ENCODE data around the gene MAST3. TPM values are rescaled to one million over a fixed set of nuclear protein-coding genes. Genes with fewer than 3 reads are reported as not detected.

Gene MAST3
- total and polyA plus RNA-seq, 2 of the 8 experiments (the other 6 are each of a cell fraction or from before 2014, with no cell fraction given), result 3.4 to 9.0 TPM

DNA sequence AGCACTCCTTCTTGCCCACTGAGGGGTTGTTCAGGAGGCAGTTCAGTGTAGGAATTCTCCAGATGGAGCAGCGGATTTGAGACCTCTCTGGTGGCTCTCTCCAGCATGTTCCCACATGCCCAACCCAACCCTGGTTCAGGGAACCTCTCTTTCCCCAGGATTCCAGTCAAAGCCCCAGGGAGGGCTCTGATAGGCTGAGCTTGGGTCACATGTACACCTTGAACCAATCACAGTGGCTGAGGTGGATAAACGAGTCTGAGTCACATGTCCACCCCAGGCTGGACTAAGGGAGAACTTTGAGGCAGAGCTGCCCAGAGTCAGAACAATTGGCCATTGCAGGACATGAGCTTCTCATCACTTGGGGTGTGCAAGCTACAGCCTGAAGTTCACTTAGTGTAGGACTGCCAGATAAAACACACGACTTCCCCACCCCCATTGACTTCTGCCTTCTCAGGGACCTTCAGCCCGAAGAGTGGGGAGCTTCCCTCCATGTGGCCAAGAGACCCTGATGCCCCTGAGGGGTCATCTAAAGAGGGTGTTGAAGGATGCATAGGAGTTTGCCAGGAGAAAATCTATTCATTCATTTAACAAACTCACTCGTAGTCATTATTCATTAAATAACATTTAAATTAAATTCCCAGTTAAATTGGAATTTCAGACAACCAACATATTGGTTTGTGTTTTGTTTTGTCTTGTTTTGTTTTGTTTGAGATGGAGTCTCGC is 4.0 kb upstream of the MAST3 start:
- Histone ChIP-seq H3K36me3 (ENCODE audit: control insufficient read depth in 2 of 4, insufficient read depth in 4 of 4, low read length in 3 of 4) (no peaks in the 10 kb centered on the region), H3K27me3 (replicated peaks in 1 of 4; ENCODE audit: control insufficient read depth in 3 of 4, extremely low read depth in 1 of 4, insufficient read depth in 3 of 4, low read length in 3 of 4) (peaks cover 0 to 6% (median 4%) of the 10 kb centered on the region in 4 experiments; a peak in 4 of 7 replicates), H4K5ac (ENCODE audit: insufficient read length, low read depth, low read length) (no peak overlapping the region), H2AFZ (ENCODE audit: low read length) (peak overlapping the region; percentile 90), H3K79me1 (ENCODE audit: low read depth, low read length) (no peaks in the 10 kb centered on the region), H3K4me1 (replicated peaks in 1 of 4; ENCODE audit: control insufficient read depth in 3 of 4, insufficient read depth in 4 of 4, low read length in 3 of 4) (peaks cover 3 to 7% (median 4%) of the 10 kb centered on the region in 4 experiments; a peak in 5 of 7 replicates), H3K18ac (ENCODE audit: extremely low read depth, low read length) (no peak overlapping the region), H2BK5ac (ENCODE audit: low read depth, low read length) (peak overlapping the region; percentile 9; the same call in 1 of the 2 replicates), H4K20me1 (replicated peaks in 1 of 2; ENCODE audit: control insufficient read depth in 1 of 2, insufficient read depth in 2 of 2, low read length in 2 of 2) (no peaks in the 10 kb centered on the region), H2BK15ac (ENCODE audit: low read length) (no peak overlapping the region), H2BK120ac (replicated peaks; ENCODE audit: low read depth, low read length) (no peak overlapping the region), H3K14ac (ENCODE audit: insufficient read length) (no peak overlapping the region), H3K56ac (replicated peaks; ENCODE audit: insufficient read length, low read depth, low read length) (no peak overlapping the region), H4K8ac (ENCODE audit: extremely low read depth, insufficient read depth, low read length) (0 out of 2 replicates have a peak overlapping the region, but pooled peaks have one; percentile 35), H3K79me2 (ENCODE audit: control insufficient read depth in 1 of 2, insufficient read depth in 2 of 2, low read length in 2 of 2) (no peaks in the 10 kb centered on the region), H2AK5ac (ENCODE audit: low read depth, low read length) (no peak overlapping the region), H3K27ac (ENCODE audit: low read depth, low read length) (no peak overlapping the region), H3K4me2 (ENCODE audit: insufficient read depth in 1 of 2, low read depth in 2 of 2, low read length in 2 of 2) (no peak overlapping the region), H3K23me2 (ENCODE audit: low read depth, low read length) (peaks cover 3% of the 10 kb centered on the region; the same call in 1 of the 2 replicates), H3K9me3 (ENCODE audit: insufficient read depth in 2 of 2, low read depth in 1 of 2, low read length in 1 of 2) (no peaks in the 10 kb centered on the region), H3K9ac (replicated peaks in 1 of 4; ENCODE audit: extremely low read depth in 1 of 4, low read depth in 3 of 4, low read length in 3 of 4) (no peak overlapping the region), H3K4ac (replicated peaks; ENCODE audit: insufficient read length, low read depth, low read length) (no peak overlapping the region), H3K23ac (ENCODE audit: insufficient read length) (no peak overlapping the region), H2BK12ac (ENCODE audit: low read depth, low read length) (no peak overlapping the region), H2BK20ac (ENCODE audit: low read length) (no peak overlapping the region), H4K91ac (replicated peaks; ENCODE audit: insufficient read length, low read length) (peak overlapping the region; percentile 94), H3K4me3 (ENCODE audit: extremely low read depth in 1 of 4, insufficient read depth in 2 of 4, low read depth in 3 of 4, low read length in 4 of 4) (no peak overlapping the region)
- ChIA-PET POLR2A (ENCODE audit: partially characterized antibody) (interaction anchor here (0.5 to 2.0 kb wide), 3 partner anchors 151 to 312 kb away, joined by 3 to 5 read pairs (median 3); partner anchors contain the start of gene JUND), CTCF (ENCODE audit: partially characterized antibody) (interaction anchor here (0.6 to 1.6 kb wide), 5 partner anchors 19 to 110 kb away, joined by 3 read pairs; partner anchors contain the start of gene RAB3A)
- FAIRE-seq, result no peak
- no peak for DNase-seq (ENCODE audit: low read depth in 1 of 2, low spot score in 2 of 2)
- TF ChIP-seq, protein P1, sequence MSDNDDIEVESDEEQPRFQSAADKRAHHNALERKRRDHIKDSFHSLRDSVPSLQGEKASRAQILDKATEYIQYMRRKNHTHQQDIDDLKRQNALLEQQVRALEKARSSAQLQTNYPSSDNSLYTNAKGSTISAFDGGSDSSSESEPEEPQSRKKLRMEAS (IDR thresholded peaks at IDR 0.05), result peak; percentile 74
- TF ChIP-seq, protein P2, sequence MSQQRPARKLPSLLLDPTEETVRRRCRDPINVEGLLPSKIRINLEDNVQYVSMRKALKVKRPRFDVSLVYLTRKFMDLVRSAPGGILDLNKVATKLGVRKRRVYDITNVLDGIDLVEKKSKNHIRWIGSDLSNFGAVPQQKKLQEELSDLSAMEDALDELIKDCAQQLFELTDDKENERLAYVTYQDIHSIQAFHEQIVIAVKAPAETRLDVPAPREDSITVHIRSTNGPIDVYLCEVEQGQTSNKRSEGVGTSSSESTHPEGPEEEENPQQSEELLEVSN (IDR thresholded peaks at IDR 0.05), result peak; percentile 77
- no peak for TF ChIP-seq ASH2L (IDR thresholded peaks at IDR 0.05; ENCODE audit: low read length)
- no peak for TF ChIP-seq KDM5A (IDR thresholded peaks at IDR 0.05; ENCODE audit: low read length)
- TF ChIP-seq, protein P3, sequence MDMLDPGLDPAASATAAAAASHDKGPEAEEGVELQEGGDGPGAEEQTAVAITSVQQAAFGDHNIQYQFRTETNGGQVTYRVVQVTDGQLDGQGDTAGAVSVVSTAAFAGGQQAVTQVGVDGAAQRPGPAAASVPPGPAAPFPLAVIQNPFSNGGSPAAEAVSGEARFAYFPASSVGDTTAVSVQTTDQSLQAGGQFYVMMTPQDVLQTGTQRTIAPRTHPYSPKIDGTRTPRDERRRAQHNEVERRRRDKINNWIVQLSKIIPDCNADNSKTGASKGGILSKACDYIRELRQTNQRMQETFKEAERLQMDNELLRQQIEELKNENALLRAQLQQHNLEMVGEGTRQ (IDR thresholded peaks at IDR 0.05; ENCODE audit: low read length), result peak; percentile 85
- TF ChIP-seq HDAC6 (IDR thresholded peaks at IDR 0.05; ENCODE audit: low read depth, low read length), result no peak
- TF ChIP-seq, protein P4, sequence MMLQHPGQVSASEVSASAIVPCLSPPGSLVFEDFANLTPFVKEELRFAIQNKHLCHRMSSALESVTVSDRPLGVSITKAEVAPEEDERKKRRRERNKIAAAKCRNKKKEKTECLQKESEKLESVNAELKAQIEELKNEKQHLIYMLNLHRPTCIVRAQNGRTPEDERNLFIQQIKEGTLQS (IDR thresholded peaks at IDR 0.05; ENCODE audit: insufficient read depth, low read depth, low read length), result peak; percentile 62
- no peak for TF ChIP-seq TAF7 (optimal IDR thresholded peaks at IDR 0.05; ENCODE audit: borderline replicate concordance, low read depth, low read length)
- WGBS, 2 experiments (ENCODE audit: extremely low coverage in 1 of 2, insufficient coverage in 1 of 2, insufficient read length in 1 of 2, insufficient replicate concordance in 2 of 2, low coverage in 1 of 2, low lambda C conversion rate in 2 of 2, missing lambda C conversion rate in 1 of 2), result 82% methylated on average over 6 of the region's 6 CpGs; no CpG with 5 or more reads in 1 of the 2 experiments

Data from H1 (cell line).